GM18508 (cell line): ENCODE data around the gene HCN2.
"Not testable (repeated sequence)": the region's sequence is repeated elsewhere in the genome, so short reads cannot be mapped to it uniquely, and the experiment has no call there.

Experiments used
- ATAC-seq: cut with Tn5 transposase; IDR thresholded peaks from one replicate; pipeline ENCODE4 v1.9.1; 2021; ENCODE audit warnings: moderate number of reproducible peaks; ENCODE audit not compliant: insufficient read depth, unreplicated experiment

Gene HCN2

DNA sequence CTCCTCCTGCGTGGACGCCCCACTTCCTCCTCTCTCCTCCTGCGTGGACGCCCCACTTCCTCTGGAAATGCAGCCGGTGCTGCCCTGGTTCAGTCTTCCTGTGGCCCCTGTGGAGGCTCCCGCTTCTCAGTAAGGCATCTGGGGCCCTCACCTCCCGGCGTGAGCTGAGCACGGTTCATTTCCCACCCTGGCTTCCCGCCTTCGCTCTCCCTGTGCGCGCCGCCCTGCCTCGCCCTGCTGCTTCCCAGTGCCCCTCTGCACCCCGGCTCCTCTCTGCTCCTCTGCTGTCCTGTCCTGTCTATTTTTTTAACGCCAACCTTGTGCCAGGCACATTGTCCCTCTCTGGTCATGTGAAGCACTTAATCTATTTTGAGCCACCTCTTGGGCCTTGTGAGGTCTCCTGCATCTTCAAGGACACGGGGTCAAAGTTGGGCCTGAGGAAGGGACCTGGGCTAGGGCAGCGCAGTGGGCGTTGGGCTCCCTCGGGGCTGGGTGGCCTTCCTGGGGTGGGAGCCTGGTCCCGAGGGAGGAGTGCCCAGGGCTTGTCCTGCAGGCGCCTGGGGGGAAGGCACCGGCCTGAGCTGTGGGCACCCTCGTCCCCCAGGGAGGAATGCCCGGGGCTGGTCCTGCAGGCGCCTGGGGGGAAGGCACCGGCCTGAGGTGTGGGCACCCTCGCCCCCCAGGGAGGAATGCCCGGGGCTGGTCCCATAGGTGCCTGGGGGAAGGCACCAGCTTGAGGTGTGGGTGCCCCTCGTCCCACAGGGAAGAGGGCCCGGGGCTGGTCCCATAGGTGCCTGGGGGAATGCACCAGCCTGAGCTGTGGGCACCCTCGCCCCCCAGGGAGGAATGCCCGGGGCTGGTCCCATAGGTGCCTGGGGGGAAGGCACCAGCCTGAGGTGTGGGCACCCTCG is 13.0 kb downstream of the HCN2 start:
- ATAC-seq: no peak

DNA sequence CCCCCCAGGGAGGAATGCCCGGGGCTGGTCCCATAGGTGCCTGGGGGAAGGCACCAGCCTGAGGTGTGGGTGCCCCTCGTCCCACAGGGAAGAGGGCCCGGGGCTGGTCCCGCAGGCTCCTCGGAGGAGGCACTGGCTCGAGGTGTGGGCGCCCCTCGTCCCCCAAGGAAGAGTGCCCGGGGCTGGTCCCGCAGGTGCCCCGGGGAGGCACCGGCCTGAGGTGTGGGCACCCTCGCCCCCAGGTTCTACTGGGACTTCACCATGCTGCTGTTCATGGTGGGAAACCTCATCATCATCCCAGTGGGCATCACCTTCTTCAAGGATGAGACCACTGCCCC is 13.6 kb downstream of the HCN2 start:
- ATAC-seq: not testable (repeated sequence)

DNA sequence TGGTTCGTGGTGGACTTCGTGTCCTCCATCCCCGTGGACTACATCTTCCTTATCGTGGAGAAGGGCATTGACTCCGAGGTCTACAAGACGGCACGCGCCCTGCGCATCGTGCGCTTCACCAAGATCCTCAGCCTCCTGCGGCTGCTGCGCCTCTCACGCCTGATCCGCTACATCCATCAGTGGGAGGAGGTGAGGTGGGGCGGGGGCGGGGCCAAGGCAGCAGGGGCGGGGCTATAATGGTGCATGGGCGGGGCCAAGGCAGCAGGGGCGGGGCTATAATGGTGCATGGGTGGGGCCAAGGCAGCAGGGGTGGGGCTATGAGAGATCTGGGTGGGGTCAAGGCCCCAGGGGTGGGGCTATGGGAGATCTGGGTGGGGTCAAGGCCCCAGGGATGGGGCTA is 14.1 kb downstream of the HCN2 start:
- ATAC-seq: not testable (repeated sequence)

DNA sequence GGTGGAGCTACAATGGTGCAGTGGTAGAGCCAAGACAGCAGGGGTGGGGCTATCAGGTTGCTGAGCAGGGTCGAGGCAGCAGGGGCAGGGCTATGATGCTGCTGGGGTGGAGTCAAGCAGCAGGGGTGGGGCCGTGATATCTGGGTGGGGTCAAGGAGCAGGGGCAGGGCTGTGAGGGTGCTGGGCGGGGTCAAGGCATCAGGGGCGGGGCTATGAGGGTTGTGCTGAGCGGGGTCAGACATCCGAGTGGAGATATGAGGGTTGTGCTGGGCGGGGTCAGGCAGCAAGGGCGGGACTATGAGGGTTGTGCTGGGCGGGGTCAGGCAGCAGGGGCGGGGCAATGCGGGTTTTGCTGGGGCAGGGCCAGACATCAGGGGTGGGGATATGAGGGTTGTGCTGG is 14.7 kb downstream of the HCN2 start:
- no peak for ATAC-seq

DNA sequence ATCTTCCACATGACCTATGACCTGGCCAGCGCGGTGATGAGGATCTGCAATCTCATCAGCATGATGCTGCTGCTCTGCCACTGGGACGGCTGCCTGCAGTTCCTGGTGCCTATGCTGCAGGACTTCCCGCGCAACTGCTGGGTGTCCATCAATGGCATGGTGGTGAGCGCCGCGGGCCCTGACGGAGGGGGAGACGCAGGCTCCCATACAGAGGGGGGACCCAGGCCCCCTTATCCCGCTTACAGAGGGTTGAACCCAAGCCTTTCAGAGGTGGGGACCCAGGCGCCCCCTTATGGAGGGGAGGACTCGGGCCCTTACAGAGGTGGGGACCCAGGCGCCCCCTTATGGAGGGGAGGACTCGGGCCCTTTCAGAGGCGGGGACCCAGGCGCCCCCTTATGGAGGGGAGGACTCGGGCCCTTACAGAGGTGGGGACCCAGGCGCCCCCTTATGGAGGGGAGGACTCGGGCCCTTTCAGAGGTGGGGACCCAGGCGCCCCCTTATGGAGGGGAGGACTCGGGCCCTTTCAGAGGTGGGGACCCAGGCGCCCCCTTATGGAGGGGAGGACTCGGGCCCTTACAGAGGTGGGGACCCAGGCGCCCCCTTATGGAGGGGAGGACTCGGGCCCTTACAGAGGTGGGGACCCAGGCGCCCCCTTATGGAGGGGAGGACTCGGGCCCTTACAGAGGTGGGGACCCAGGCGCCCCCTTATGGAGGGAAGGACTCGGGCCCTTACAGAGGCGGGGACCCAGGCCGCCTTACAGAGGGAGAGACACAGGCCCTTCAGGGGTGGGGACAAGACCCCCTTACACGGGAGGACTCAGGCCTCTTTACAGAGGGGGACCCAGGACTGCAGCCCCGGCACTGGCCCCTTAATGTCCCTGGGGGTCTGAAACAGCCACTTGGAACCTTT is 15.6 kb downstream of the HCN2 start:
- not testable (repeated sequence) for ATAC-seq

DNA sequence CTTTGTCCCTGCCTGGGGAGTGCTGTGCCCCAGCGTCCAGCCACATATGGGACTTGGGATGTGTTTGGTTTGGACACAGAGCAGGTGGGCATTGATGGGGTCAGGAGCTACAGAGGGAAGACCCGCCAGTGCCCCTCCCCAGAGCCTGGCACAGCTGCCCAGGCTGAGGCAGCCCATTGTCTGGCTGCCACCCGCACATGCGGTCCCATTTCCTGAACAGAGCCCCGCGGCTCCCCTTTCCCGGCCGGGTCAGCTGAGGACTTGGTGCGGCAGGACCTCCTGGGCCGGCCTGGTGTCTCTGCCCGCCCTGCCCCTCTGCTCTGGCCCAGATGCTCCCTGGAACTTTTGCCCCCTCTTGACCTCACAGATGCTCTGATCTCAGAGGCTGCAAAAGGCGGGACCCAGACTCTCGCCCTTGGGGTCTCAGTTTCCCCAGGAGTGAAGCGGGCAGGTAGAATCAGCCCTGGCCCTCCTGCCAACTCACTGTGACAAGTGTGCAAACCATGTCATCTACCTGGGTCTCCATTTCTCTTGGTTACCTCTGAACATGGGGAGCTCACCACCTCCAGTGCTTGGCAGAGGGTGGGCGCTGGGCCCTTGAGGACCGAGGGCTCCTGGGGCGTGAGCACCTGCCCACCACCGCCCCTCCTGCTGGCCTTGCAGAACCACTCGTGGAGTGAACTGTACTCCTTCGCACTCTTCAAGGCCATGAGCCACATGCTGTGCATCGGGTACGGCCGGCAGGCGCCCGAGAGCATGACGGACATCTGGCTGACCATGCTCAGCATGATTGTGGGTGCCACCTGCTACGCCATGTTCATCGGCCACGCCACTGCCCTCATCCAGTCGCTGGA is 17.8 kb downstream of the HCN2 start:
- no peak for ATAC-seq

DNA sequence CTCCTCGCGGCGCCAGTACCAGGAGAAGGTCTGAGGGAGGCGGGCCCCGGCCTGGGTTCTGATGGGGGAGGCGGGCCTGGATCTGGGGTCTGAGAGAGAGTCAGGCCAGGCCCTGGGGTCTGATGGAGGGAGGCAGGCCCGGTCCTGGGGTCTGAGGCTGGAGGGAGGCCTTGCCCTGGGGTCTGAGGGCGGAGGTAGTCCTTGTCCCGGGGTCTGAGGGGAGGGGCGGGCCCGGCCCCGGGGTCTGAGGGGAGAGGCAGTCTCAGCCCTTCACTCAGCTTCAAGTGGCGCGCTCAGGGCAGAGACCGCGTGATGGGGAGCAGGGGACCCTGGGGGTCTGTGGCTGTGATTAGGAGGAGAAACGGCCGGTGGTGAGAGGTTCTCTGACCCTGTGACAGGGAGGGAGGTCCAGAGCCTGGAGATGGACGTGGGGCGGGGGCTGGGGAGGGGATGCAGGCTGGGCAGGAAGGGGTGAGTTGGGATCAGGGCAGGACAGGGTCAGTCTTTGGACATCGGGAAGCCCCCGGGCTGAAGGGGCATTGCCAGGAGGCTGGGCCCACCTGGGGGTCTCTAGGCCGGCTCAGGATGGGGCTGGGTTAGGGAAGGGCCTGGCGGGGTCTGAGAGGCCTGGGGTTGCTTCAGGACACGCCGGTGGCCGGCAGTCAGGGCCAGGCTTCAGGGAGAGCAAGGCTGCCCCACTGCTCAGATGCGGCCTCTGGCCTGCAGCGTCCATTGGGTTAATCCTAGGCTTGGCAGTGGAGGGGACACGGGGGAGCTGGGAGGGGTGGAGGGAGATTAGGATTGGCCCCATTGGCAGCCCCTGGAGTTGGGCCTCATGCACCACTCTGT is 18.7 kb downstream of the HCN2 start:
- ATAC-seq: no peak

DNA sequence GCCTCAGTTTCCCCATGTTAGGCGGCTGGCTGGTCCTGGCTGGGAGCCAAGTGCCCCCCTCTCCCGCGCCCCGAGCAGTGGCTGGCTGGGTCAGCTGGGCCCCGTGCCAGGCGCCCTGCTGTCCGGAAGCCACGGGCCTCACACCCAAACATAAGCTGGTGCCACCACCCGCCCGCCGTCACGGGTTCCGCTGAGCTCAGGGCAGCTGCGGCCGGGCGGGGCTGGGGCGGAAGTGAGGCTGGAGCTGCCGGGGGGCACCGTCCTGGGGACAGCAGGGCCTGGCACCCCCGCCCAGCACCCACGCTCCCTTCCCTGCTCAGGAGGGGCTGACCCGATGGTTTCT is 19.3 kb downstream of the HCN2 start:
- ATAC-seq: no peak

DNA sequence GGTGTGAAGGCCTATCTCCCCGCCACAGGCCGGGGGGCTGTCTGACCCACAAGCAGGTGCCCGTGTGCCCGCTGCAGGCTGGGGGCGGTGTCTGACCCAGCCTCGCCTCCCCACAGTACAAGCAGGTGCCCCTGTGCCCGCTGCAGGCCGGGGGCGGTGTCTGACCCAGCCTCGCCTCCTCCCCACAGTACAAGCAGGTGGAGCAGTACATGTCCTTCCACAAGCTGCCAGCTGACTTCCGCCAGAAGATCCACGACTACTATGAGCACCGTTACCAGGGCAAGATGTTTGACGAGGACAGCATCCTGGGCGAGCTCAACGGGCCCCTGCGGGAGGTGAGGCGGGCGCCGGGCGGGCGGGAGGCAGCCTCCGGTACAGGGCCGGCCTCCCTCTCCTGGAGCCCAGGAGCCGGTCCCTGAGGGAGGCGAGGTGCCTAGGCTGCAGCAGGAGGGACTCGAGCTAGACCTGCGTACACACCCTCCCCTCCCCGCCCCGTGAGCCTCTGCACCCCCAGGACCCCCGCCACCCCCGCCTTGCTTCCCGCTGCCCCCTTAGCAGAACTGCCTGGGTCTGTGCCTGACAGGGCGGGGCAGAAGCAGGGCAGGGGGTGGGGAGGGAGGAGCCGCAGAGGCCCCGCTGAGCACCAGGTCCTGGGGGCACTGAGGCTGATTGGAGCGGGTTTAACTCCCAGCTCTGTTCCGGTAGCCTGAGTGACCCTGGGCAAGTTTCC is 20.6 kb downstream of the HCN2 start:
- ATAC-seq: no peak

DNA sequence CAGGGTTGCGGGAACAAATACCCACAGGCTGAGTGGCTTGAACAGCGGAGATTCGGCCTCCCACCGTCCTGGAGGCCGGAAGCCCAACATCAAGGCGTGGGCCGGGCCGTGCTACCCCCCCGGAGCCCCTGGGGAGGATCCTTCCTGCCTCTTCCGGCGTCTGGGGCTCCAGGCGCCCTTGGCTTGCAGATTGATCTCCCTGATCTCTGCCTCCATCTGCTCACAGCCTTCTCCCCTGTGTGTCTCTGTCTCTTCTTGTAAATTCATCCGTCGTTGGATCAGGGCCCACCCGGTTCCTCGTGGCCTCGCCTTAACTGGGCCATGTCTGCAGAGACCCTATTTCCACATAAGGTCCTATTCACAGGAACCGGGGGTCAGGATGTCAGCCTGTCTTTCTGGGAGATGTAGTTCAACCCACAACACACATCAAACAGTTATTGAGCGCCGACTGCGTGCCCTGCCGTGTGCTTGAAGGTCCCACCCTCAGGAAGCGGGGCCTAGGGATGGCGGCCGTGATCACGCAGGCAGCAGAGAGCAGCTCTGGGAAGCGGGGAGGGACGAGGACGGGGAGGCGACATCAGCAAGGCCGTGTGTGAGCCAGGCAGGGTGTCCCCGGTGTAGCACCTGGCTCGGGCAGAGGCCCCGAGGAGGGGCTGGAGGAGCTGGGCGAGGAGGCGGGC is 21.3 kb downstream of the HCN2 start:
- no peak for ATAC-seq

DNA sequence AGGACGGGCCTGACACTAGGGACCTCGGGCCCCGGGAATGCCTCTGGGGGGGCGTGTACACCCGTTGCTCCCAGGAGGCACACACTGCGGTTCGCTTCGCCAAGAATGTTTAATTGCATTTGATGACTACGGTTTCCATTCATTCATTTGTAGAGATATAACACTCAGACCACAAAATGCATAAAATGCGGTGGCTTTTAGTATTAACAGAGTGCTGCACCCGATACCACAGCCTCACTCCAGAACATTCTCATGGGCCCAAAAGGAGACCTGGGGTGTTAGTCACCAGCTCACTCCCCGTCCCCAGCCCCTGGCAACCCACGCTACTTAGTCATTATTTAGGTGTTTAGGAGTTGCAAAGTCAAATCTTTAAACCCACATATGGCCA is 21.8 kb downstream of the HCN2 start:
- no peak for ATAC-seq

DNA sequence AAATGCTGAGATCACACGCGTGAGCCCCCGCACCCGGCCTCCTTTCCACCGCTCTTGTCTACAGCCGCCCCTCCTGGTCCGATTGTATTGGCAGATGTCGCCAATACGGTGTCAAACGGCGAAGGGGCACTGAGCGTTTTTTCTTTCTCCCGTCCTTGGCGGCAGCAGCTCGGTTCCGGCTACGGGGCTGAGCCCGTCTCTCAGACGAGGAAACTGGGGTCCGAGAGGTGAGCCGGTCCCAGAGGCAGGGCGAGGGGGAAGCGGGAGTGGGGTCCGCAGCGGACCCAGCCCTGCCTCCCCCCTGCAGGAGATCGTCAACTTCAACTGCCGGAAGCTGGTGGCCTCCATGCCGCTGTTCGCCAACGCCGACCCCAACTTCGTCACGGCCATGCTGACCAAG is 23.3 kb downstream of the HCN2 start:
- ATAC-seq: no peak

DNA sequence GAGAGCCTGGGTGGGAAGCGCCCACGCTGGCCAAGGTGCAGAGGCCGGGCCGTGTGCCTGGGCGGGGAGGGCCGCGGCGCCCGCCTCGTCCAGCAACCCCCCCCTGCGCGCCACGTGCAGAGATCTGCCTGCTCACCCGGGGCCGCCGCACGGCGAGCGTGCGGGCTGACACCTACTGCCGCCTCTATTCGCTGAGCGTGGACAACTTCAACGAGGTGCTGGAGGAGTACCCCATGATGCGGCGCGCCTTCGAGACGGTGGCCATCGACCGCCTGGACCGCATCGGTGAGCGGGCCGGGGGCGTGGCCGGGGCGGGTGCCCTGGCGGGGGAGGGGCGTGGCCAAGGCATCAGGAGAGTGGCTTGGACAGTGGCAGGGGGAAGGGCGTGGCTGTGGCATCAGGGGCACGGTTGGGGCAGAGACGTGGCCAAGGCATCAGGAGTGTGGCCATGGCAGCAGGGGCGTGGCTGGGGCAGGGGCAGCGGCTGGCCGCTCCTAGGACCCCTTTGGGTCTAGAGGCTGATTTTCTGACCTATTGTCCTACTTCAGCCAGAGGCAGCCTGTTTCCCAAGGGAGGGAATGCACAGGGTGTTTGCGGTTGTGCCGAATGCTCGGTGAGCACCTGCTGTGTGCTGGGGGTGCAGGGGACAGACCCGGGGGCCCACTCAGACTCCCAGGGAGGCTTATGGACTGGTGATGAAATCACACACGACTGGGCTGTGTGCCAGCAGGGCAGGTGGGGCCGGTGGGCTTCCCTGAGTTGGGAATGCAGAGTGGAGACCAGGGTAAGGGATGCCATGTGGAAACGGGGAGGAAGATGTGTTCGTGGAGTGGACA is 24.3 kb downstream of the HCN2 start:
- ATAC-seq: no peak

DNA sequence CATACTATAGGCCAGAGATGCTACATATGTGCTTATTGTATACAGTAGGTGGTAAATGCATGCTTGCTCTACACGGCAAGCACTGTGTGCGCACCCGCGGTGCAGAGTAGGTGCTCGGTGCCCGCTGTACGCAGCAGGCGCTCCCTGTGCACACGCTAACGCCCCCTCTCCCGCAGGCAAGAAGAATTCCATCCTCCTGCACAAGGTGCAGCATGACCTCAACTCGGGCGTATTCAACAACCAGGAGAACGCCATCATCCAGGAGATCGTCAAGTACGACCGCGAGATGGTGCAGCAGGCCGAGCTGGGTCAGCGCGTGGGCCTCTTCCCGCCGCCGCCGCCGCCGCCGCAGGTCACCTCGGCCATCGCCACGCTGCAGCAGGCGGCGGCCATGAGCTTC is 25.9 kb downstream of the HCN2 start:
- ATAC-seq: no peak

DNA sequence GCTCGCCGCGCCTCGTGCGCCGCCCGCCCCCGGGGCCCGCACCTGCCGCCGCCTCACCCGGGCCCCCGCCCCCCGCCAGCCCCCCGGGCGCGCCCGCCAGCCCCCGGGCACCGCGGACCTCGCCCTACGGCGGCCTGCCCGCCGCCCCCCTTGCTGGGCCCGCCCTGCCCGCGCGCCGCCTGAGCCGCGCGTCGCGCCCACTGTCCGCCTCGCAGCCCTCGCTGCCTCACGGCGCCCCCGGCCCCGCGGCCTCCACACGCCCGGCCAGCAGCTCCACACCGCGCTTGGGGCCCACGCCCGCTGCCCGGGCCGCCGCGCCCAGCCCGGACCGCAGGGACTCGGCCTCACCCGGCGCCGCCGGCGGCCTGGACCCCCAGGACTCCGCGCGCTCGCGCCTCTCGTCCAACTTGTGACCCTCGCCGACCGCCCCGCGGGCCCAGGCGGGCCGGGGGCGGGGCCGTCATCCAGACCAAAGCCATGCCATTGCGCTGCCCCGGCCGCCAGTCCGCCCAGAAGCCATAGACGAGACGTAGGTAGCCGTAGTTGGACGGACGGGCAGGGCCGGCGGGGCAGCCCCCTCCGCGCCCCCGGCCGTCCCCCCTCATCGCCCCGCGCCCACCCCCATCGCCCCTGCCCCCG is 26.5 kb downstream of the HCN2 start:
- no peak for ATAC-seq

DNA sequence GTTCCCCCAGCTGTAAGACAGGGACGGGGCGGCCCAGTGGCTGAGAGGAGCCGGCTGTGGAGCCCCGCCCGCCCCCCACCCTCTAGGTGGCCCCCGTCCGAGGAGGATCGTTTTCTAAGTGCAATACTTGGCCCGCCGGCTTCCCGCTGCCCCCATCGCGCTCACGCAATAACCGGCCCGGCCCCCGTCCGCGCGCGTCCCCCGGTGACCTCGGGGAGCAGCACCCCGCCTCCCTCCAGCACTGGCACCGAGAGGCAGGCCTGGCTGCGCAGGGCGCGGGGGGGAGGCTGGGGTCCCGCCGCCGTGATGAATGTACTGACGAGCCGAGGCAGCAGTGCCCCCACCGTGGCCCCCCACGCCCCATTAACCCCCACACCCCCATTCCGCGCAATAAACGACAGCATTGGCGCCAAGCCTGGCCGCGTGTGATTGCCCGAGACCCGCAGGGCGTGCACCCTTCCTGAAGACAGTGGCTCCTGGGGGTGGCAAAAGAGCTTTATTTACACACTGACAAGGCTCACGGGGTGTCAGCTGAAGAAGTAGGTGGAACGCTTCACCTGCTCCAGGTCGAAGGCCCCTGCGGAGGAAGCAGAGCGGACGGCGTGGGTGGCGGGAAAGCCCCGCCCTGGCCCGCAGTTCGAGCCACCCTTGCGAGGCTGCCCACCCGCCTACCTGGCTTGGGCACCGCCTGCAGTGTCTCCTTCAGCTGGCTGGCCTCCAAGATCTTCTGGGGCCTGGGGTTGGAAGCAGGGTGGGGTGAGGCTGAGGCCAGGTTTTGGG is 27.3 kb downstream of the HCN2 start:
- no peak for ATAC-seq
